GM23338 (cell line): Measurements from ENCODE around the gene ULK3. TPM values are rescaled to one million over a fixed set of nuclear protein-coding genes. Genes with fewer than 3 reads are reported as not detected.

Experiments used
- ATAC-seq: fragments of 200-7000 bp; cut with Tn5 transposase; 3 replicates; pipeline ENCODE4 v1.9.1; 2020
- DNase-seq: peaks from one replicate; pipeline ENCODE4 v3.0.0-alpha.2; 2015; ENCODE audit warnings: low spot score
- H2AFZ ChIP-seq: fragments of 200-600 bp; sonication (generic); 2 replicates; pipeline ENCODE4 v1.8.0; 2016; ENCODE audit warnings: antibody characterized with exemption, mild to moderate bottlenecking, moderate library complexity
- H3F3A ChIP-seq: fragments of 200-600 bp; sonication (generic); replicated peaks from 2 replicates; pipeline ENCODE4 v1.8.0; 2017; ENCODE audit warnings: antibody characterized with exemption, mixed run types, low read depth
- H3K27ac ChIP-seq: fragments of 200-600 bp; sonication (generic); 2 replicates; pipeline ENCODE4 v1.6.1; 2016; ENCODE audit warnings: low read depth
- H3K27me3 ChIP-seq: fragments of 200-600 bp; sonication (generic); 2 replicates; pipeline ENCODE4 v1.8.0; 2016; ENCODE audit warnings: mild to moderate bottlenecking, mixed run types, moderate library complexity; ENCODE audit not compliant: insufficient read depth
- H3K36me3 ChIP-seq: fragments of 200-600 bp; sonication (generic); 2 replicates; pipeline ENCODE4 v1.8.0; 2016; ENCODE audit warnings: mild to moderate bottlenecking; ENCODE audit not compliant: insufficient read depth
- H3K4me1 ChIP-seq: fragments of 200-600 bp; sonication (generic); 2 replicates; pipeline ENCODE4 v1.8.0; 2016; ENCODE audit warnings: mild to moderate bottlenecking, moderate library complexity; ENCODE audit not compliant: insufficient read depth
- H3K4me2 ChIP-seq: fragments of 200-600 bp; sonication (generic); 2 replicates; pipeline ENCODE4 v1.7.1; 2017; ENCODE audit warnings: mixed run types
- H3K4me3 ChIP-seq: fragments of 200-600 bp; sonication (generic); 2 replicates; pipeline ENCODE4 v1.6.1; 2016; ENCODE audit warnings: mixed run types
- H3K79me2 ChIP-seq: fragments of 200-600 bp; sonication (generic); replicated peaks from 2 replicates; pipeline ENCODE4 v1.8.0; 2017; ENCODE audit warnings: mild to moderate bottlenecking; ENCODE audit not compliant: insufficient read depth
- H3K9me2 ChIP-seq: fragments of 200-600 bp; sonication (generic); 2 replicates; pipeline ENCODE4 v1.8.0; 2017; ENCODE audit not compliant: insufficient read depth
- H4K20me1 ChIP-seq: fragments of 200-600 bp; sonication (generic); replicated peaks from 2 replicates; pipeline ENCODE4 v1.8.0; 2017; ENCODE audit warnings: mild to moderate bottlenecking; ENCODE audit not compliant: insufficient read depth
- H3K27ac Mint-ChIP-seq: 2 replicates; pipeline ENCODE4 v1.8.0; 2020; ENCODE audit warnings: inconsistent platforms, mild to moderate bottlenecking, moderate library complexity, mixed read lengths
- H3K27me3 Mint-ChIP-seq: 3 replicates; pipeline ENCODE4 v1.8.0; 2022; ENCODE audit warnings: low read depth, mild to moderate bottlenecking, moderate library complexity, mixed read lengths, inconsistent platforms; ENCODE audit not compliant: insufficient read depth, poor library complexity
- H3K36me3 Mint-ChIP-seq: 3 replicates; pipeline ENCODE4 v1.8.0; 2021; ENCODE audit warnings: low read depth, mild to moderate bottlenecking, inconsistent platforms, moderate library complexity, mixed read lengths
- H3K4me1 Mint-ChIP-seq: 3 replicates; pipeline ENCODE4 v1.8.0; 2020; ENCODE audit warnings: mild to moderate bottlenecking, inconsistent platforms, mixed read lengths
- H3K4me3 Mint-ChIP-seq: 3 replicates; pipeline ENCODE4 v1.8.0; 2021; ENCODE audit warnings: moderate library complexity, mild to moderate bottlenecking, inconsistent platforms, mixed read lengths
- H3K9me3 Mint-ChIP-seq: 3 replicates; pipeline ENCODE4 v1.8.0; 2020; ENCODE audit warnings: moderate library complexity, mild to moderate bottlenecking, inconsistent platforms, mixed read lengths
- CREB1 ChIP-seq: fragments of 250-450 bp; sonication (Bioruptor Pico); IDR thresholded peaks from 2 replicates; pipeline ENCODE4 v1.5.0; 2020; ENCODE audit warnings: low read depth, mild to moderate bottlenecking, moderate library complexity
- CTCF ChIP-seq, 2 experiments: fragments of 200-600 bp in 1 of 2; sonication (generic) in 1 of 2; conservative IDR thresholded peaks; 2 replicates each; pipeline versions ENCODE4 v1.5.1 to v1.6.1; 2016 to 2017; ENCODE audit warnings: antibody characterized with exemption in 2 of 2, low read depth in 2 of 2, mild to moderate bottlenecking in 2 of 2, moderate library complexity in 1 of 2
- EZH2 ChIP-seq: fragments of 200-600 bp; sonication (generic); IDR thresholded peaks from one replicate; pipeline ENCODE4 v1.8.0; 2017; ENCODE audit warnings: antibody characterized with exemption, mild to moderate bottlenecking, low read depth; ENCODE audit not compliant: unreplicated experiment
- EZH2phosphoT487 ChIP-seq: fragments of 200-600 bp; sonication (generic); IDR thresholded peaks from one replicate; pipeline ENCODE4 v1.8.1; 2018; ENCODE audit warnings: antibody characterized with exemption; ENCODE audit not compliant: unreplicated experiment
- JUNB ChIP-seq: IDR thresholded peaks from one replicate; pipeline ENCODE4 v1.6.1; 2016; ENCODE audit warnings: antibody characterized with exemption; ENCODE audit not compliant: unreplicated experiment
- NANOG ChIP-seq: IDR thresholded peaks from 2 replicates; pipeline ENCODE4 v1.6.1; 2016; ENCODE audit warnings: antibody characterized with exemption, borderline replicate concordance
- POLR2AphosphoS5 ChIP-seq: IDR thresholded peaks from 2 replicates; pipeline ENCODE4 v1.6.1; 2016; ENCODE audit warnings: antibody characterized with exemption, low read depth
- REST ChIP-seq: IDR thresholded peaks from one replicate; pipeline ENCODE4 v1.6.1; 2018; ENCODE audit warnings: antibody characterized with exemption; ENCODE audit not compliant: unreplicated experiment
- STAT1 ChIP-seq: IDR thresholded peaks from one replicate; pipeline ENCODE4 v1.6.1; 2016; ENCODE audit warnings: antibody characterized with exemption; ENCODE audit not compliant: unreplicated experiment
- ZNF114 ChIP-seq: fragments of 250-450 bp; sonication (Bioruptor Pico); IDR thresholded peaks from 2 replicates; pipeline ENCODE4 v1.5.0; 2020; ENCODE audit warnings: mild to moderate bottlenecking, moderate library complexity
- ZNF331 ChIP-seq: fragments of 250-450 bp; sonication (Bioruptor Pico); IDR thresholded peaks from 2 replicates; pipeline ENCODE4 v1.5.0; 2020; ENCODE audit warnings: low read depth, mild to moderate bottlenecking, moderate library complexity
- ZNF462 ChIP-seq: fragments of 250-450 bp; sonication (Bioruptor Pico); IDR thresholded peaks from 2 replicates; pipeline ENCODE4 v1.5.0; 2020; ENCODE audit warnings: mild to moderate bottlenecking, moderate library complexity
- polyA plus RNA-seq: library from polyadenylated mRNA; unstranded; fragments of >200 nt; fragmentation: Nextera tagmentation; extraction: Ambion mirVana; gene quantifications from 2 replicates; pipeline ENCODE4 v1.2.1, GENCODE V29; 2016
- total RNA-seq: library from RNA; depleted of rRNA; stranded (reverse); fragments of >200 nt; shearing (Covaris generic); gene quantifications from 2 replicates; pipeline ENCODE4 v1.2.3, GENCODE V29; 2014
- TF ChIP-seq, protein P1 (sequence below): IDR thresholded peaks from 2 replicates; pipeline ENCODE4 v1.6.1; 2016; ENCODE audit warnings: antibody characterized with exemption

Gene ULK3
- total and polyA plus RNA-seq, 2 experiments from 2014 or later: 20.3 to 35.4 TPM

GRCh38 chr15:74800559-74801094, 42.3 kb downstream of the ULK3 start:
- Histone ChIP-seq H3K27ac (no peak overlapping the region), H3K79me2 (no peaks in the 10 kb centered on the region), H3K4me2 (0 out of 2 replicates have a peak overlapping the region, but pooled peaks have one; percentile 51), H3F3A (no peaks in the 10 kb centered on the region), H3K4me1 (peaks cover 3% of the 10 kb centered on the region; the same call in 1 of the 2 replicates), H3K36me3 (no peaks in the 10 kb centered on the region; the same call in 1 of the 2 replicates), H3K4me3 (no peak overlapping the region), H3K9me2 (no peaks in the 10 kb centered on the region), H3K27me3 (no peaks in the 10 kb centered on the region), H4K20me1 (peaks cover 5% of the 10 kb centered on the region; the same call in 1 of the 2 replicates), H2AFZ (no peak overlapping the region)
- Mint-ChIP-seq H3K36me3 (peaks cover 19% of the 10 kb centered on the region), H3K9me3 (no peaks in the 10 kb centered on the region), H3K4me3 (no peak overlapping the region), H3K4me1 (peaks cover 6% of the 10 kb centered on the region), H3K27me3 (peaks cover 2% of the 10 kb centered on the region), H3K27ac (no peak overlapping the region)
- DNase-seq: no peak
- no peak for TF ChIP-seq ZNF462 (CRISPR knock-in tag)
- TF ChIP-seq NANOG: no peak
- TF ChIP-seq STAT1: no peak
- TF ChIP-seq JUNB: no peak
- TF ChIP-seq, protein P1, sequence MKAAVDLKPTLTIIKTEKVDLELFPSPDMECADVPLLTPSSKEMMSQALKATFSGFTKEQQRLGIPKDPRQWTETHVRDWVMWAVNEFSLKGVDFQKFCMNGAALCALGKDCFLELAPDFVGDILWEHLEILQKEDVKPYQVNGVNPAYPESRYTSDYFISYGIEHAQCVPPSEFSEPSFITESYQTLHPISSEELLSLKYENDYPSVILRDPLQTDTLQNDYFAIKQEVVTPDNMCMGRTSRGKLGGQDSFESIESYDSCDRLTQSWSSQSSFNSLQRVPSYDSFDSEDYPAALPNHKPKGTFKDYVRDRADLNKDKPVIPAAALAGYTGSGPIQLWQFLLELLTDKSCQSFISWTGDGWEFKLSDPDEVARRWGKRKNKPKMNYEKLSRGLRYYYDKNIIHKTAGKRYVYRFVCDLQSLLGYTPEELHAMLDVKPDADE: no peak
- TF ChIP-seq EZH2phosphoT487: no peak
- TF ChIP-seq CREB1: no peak
- TF ChIP-seq REST: no peak
- no peak for TF ChIP-seq POLR2AphosphoS5
- TF ChIP-seq ZNF331 (CRISPR knock-in tag): no peak
- TF ChIP-seq CTCF (conservative IDR thresholded peaks at IDR 0.05; ENCODE audit: low read depth in 2 of 2): no peak
- TF ChIP-seq EZH2: no peak
- no peak for TF ChIP-seq ZNF114
- peak; percentile 20 for ATAC-seq
